ENCODE measurements around the gene MDN1. TPM values are rescaled to one million over a fixed set of nuclear protein-coding genes. Genes with fewer than 3 reads are reported as not detected.

MDN1 gene
- total and polyA plus RNA-seq, 2 of the 8 experiments (the other 6 are each of a cell fraction or from before 2014, with no cell fraction given): 53.5 to 179 TPM

- Histone ChIP-seq H3K23ac (ENCODE audit: insufficient read length) (no peak overlapping the region), H3K9ac (replicated peaks in 1 of 4; ENCODE audit: extremely low read depth in 1 of 4, low read depth in 3 of 4, low read length in 3 of 4) (no peak overlapping the region), H3K79me2 (ENCODE audit: control insufficient read depth in 1 of 2, insufficient read depth in 2 of 2, low read length in 2 of 2) (0 out of 4 replicates have a peak, but pooled peaks cover 0 to under 1% of the 10 kb centered on the region in 2 experiments), H4K91ac (replicated peaks; ENCODE audit: insufficient read length, low read length) (no peak overlapping the region), H3K4ac (replicated peaks; ENCODE audit: insufficient read length, low read depth, low read length) (no peak overlapping the region), H3K18ac (ENCODE audit: extremely low read depth, low read length) (no peak overlapping the region), H2AK5ac (ENCODE audit: low read depth, low read length) (no peak overlapping the region), H3K9me3 (ENCODE audit: insufficient read depth in 2 of 2, low read depth in 1 of 2, low read length in 1 of 2) (no peaks in the 10 kb centered on the region), H3K27me3 (replicated peaks in 1 of 4; ENCODE audit: control insufficient read depth in 3 of 4, extremely low read depth in 1 of 4, insufficient read depth in 3 of 4, low read length in 3 of 4) (no peaks in the 10 kb centered on the region), H3K56ac (replicated peaks; ENCODE audit: insufficient read length, low read depth, low read length) (no peak overlapping the region), H4K20me1 (replicated peaks in 1 of 2; ENCODE audit: control insufficient read depth in 1 of 2, insufficient read depth in 2 of 2, low read length in 2 of 2) (no peaks in the 10 kb centered on the region), H4K8ac (ENCODE audit: extremely low read depth, insufficient read depth, low read length) (no peak overlapping the region), H3K4me3 (ENCODE audit: extremely low read depth in 1 of 4, insufficient read depth in 2 of 4, low read depth in 3 of 4, low read length in 4 of 4) (no peak overlapping the region), H3K23me2 (ENCODE audit: low read depth, low read length) (no peaks in the 10 kb centered on the region), H3K4me2 (ENCODE audit: insufficient read depth in 1 of 2, low read depth in 2 of 2, low read length in 2 of 2) (no peak overlapping the region), H2BK5ac (ENCODE audit: low read depth, low read length) (no peak overlapping the region), H3K27ac (ENCODE audit: low read depth, low read length) (no peak overlapping the region), H2BK20ac (ENCODE audit: low read length) (no peak overlapping the region), H2AFZ (ENCODE audit: low read length) (no peak overlapping the region), H4K5ac (ENCODE audit: insufficient read length, low read depth, low read length) (no peak overlapping the region), H3K36me3 (ENCODE audit: control insufficient read depth in 2 of 4, insufficient read depth in 4 of 4, low read length in 3 of 4) (peaks cover 44 to 86% (median 76%) of the 10 kb centered on the region in 4 experiments), H2BK120ac (replicated peaks; ENCODE audit: low read depth, low read length) (no peak overlapping the region), H3K79me1 (ENCODE audit: low read depth, low read length) (no peaks in the 10 kb centered on the region), H2BK15ac (ENCODE audit: low read length) (no peak overlapping the region), H3K4me1 (replicated peaks in 1 of 4; ENCODE audit: control insufficient read depth in 3 of 4, insufficient read depth in 4 of 4, low read length in 3 of 4) (no peaks in the 10 kb centered on the region), H2BK12ac (ENCODE audit: low read depth, low read length) (no peak overlapping the region), H3K14ac (ENCODE audit: insufficient read length) (no peak overlapping the region)
- ChIA-PET CTCF (ENCODE audit: partially characterized antibody) (interaction anchor here (1.0 to 1.4 kb wide), 2 partner anchors 59 to 247 kb away, joined by 3 read pairs; no protein-coding TSS in a partner anchor), POLR2A (ENCODE audit: partially characterized antibody) (interaction anchor here (0.7 to 1.6 kb wide), 4 partner anchors 10 to 149 kb away, joined by 3 read pairs; no protein-coding TSS in a partner anchor)
- no peak for FAIRE-seq
- WGBS, 2 experiments (ENCODE audit: extremely low coverage in 1 of 2, insufficient coverage in 1 of 2, insufficient read length in 1 of 2, insufficient replicate concordance in 2 of 2, low coverage in 1 of 2, low lambda C conversion rate in 2 of 2, missing lambda C conversion rate in 1 of 2): 92% methylated on average over 1 of the region's 1 CpG; no CpG with 5 or more reads in 1 of the 2 experiments
- DNase-seq (ENCODE audit: low read depth in 1 of 2, low spot score in 2 of 2): no peak
- no peak for TF ChIP-seq POU5F1 (IDR thresholded peaks at IDR 0.05; ENCODE audit: low read depth, low read length)
- no peak for TF ChIP-seq BRCA1 (IDR thresholded peaks at IDR 0.05; ENCODE audit: low read depth, low read length)
- no peak for TF ChIP-seq CBX8 (IDR thresholded peaks at IDR 0.05; ENCODE audit: borderline replicate concordance, low read depth, low read length)
- no peak for TF ChIP-seq SIN3A (conservative IDR thresholded peaks at IDR 0.05 in 1 of 2, IDR thresholded peaks at IDR 0.05 in 1 of 2; ENCODE audit: low read depth in 1 of 2, low read length in 2 of 2)
- TF ChIP-seq GTF2F1 (IDR thresholded peaks at IDR 0.05; ENCODE audit: borderline replicate concordance, low read depth, low read length): no peak
- no peak for TF ChIP-seq CBX5 (IDR thresholded peaks at IDR 0.05; ENCODE audit: low read depth, low read length)
- no peak for TF ChIP-seq BCL11A (IDR thresholded peaks at IDR 0.05; ENCODE audit: low read depth in 2 of 2, low read length in 2 of 2)
- no peak for TF ChIP-seq MAFK (IDR thresholded peaks at IDR 0.05; ENCODE audit: low read depth, low read length)
- TF ChIP-seq E2F6 (IDR thresholded peaks at IDR 0.05): no peak
- TF ChIP-seq JUND (IDR thresholded peaks at IDR 0.05; ENCODE audit: low read length): no peak
- no peak for TF ChIP-seq RFX5 (IDR thresholded peaks at IDR 0.05; ENCODE audit: borderline replicate concordance, low read depth, low read length)
Observed at GRCh38 chr6:89661559-89661958, 158.0 kb downstream of the MDN1 start.
